Bronchial epithelial cell (primary cell): ENCODE measurements around the gene SRGAP3. TPM values are rescaled to one million over a fixed set of nuclear protein-coding genes. Genes with fewer than 3 reads are reported as not detected.
A peak's percentile ranks its signal among the peaks of the same experiment; 100 is the strongest.

Experiments
- DNase-seq: peaks from one replicate; pipeline ENCODE4 v3.0.0-alpha.2; 2010; ENCODE audit warnings: low read depth
- FAIRE-seq: peaks from 2 replicates; lab custom pipeline; 2011; peaks lifted over from hg19 to GRCh38; lab: Jason Lieb, UNC
- H3K27me3 ChIP-seq: 2 replicates; pipeline ENCODE4 v1.5.1; 2011; ENCODE audit warnings: low read length; ENCODE audit not compliant: control insufficient read depth, insufficient read depth
- H3K36me3 ChIP-seq: 2 replicates; pipeline ENCODE4 v1.5.1; 2011; ENCODE audit warnings: low read length; ENCODE audit not compliant: control insufficient read depth, insufficient read depth
- H3K4me3 ChIP-seq: 2 replicates; pipeline ENCODE4 v1.5.1; 2011; ENCODE audit warnings: mild to moderate bottlenecking, low read depth, low read length, control low read depth
- CTCF ChIP-seq: IDR thresholded peaks from 2 replicates; pipeline ENCODE4 v1.5.1; 2011; ENCODE audit warnings: mild to moderate bottlenecking, moderate library complexity, low read length, control low read depth, inconsistent platforms; ENCODE audit not compliant: insufficient read depth, severe bottlenecking
- total RNA-seq: library from RNA; depleted of rRNA; stranded (reverse); fragments of >200 nt; gene quantifications from 2 replicates; pipeline ENCODE4 v1.2.1, GENCODE V29; 2014

SRGAP3 gene
- total RNA-seq, 1 donor from 2014 or later = 30.5 TPM

GRCh38 chr3:9117220-9117619 is 132.2 kb downstream of the SRGAP3 start:
- no peak for TF ChIP-seq CTCF
- Histone ChIP-seq H3K36me3 (peaks cover 16% of the 10 kb centered on the region), H3K4me3 (no peak overlapping the region), H3K27me3 (no peaks in the 10 kb centered on the region)
- no peak for DNase-seq
- FAIRE-seq = no peak

GRCh38 chr3:9116336-9116735 is 133.1 kb downstream of the SRGAP3 start:
- peaks cover 14% of the 10 kb centered on the region for H3K36me3 ChIP-seq
- FAIRE-seq (no peak), DNase-seq (no peak)
- H3K4me3 ChIP-seq = no peak overlapping the region
- H3K27me3 ChIP-seq = no peaks in the 10 kb centered on the region
- no peak for TF ChIP-seq CTCF

- Histone ChIP-seq H3K27me3 (no peaks in the 10 kb centered on the region), H3K36me3 (peaks cover 12% of the 10 kb centered on the region), H3K4me3 (no peak overlapping the region)
- FAIRE-seq (no peak), DNase-seq (no peak)
- TF ChIP-seq CTCF = no peak
Observed at GRCh38 chr3:9115336-9115735, 134.1 kb downstream of the SRGAP3 start.

- peaks cover 10% of the 10 kb centered on the region for H3K36me3 ChIP-seq
- no peak for TF ChIP-seq CTCF
- no peak overlapping the region for H3K4me3 ChIP-seq
- peak; percentile 43 for FAIRE-seq
- H3K27me3 ChIP-seq = no peaks in the 10 kb centered on the region
- no peak for DNase-seq
Observed at GRCh38 chr3:9113040-9113439, 136.4 kb downstream of the SRGAP3 start.

GRCh38 chr3:9111866-9112265 is 137.6 kb downstream of the SRGAP3 start:
- no peak for TF ChIP-seq CTCF
- peaks cover 10% of the 10 kb centered on the region for H3K36me3 ChIP-seq
- no peaks in the 10 kb centered on the region for H3K27me3 ChIP-seq
- FAIRE-seq = no peak
- H3K4me3 ChIP-seq = no peak overlapping the region
- no peak for DNase-seq

GRCh38 chr3:9111417-9111816 is 138.0 kb downstream of the SRGAP3 start:
- no peak overlapping the region for H3K4me3 ChIP-seq
- FAIRE-seq (no peak), DNase-seq (no peak)
- no peaks in the 10 kb centered on the region for H3K27me3 ChIP-seq
- H3K36me3 ChIP-seq = peaks cover 10% of the 10 kb centered on the region
- no peak for TF ChIP-seq CTCF
